Right lobe of liver (tissue), 4 donors: ENCODE results near the gene LRIG3.

ENCODE experiments used
- CTCF ChIP-seq, 4 donors: fragments of 200-600 bp in 3 of 4; fragments of 450-650 bp in 1 of 4; IDR thresholded peaks; one replicate each; pipeline versions ENCODE4 v1.5.1 to v1.8.0; 2016 to 2022; ENCODE audit warnings: antibody characterized with exemption in 4 of 4, mild to moderate bottlenecking in 2 of 4
- POLR2A ChIP-seq: fragments of 450-650 bp; IDR thresholded peaks from one replicate; pipeline ENCODE4 v1.6.1; 2017; ENCODE audit warnings: antibody characterized with exemption, mild to moderate bottlenecking
- donor health status: DM: no; HTN: no; CAD: no.
- donor health status: DM: no; HTN: no; CAD: no.
- donor health status: DM: no; HTN: yes; CAD: no.

- no peak for TF ChIP-seq CTCF (IDR thresholded peaks at IDR 0.05)
- TF ChIP-seq POLR2A, result no peak
Measured at GRCh38 chr12:58966939-58967338, 46.6 kb upstream of the LRIG3 start.
